EL (cell line): Measurements from ENCODE around the gene MAGEB4.
"Not testable (repeated sequence)": the region's sequence is repeated elsewhere in the genome, so short reads cannot be mapped to it uniquely, and the experiment has no call there.

Experiments
- DNase-seq: peaks from one replicate; pipeline ENCODE4 v3.0.0-alpha.2; 2016

Gene MAGEB4, protein sequence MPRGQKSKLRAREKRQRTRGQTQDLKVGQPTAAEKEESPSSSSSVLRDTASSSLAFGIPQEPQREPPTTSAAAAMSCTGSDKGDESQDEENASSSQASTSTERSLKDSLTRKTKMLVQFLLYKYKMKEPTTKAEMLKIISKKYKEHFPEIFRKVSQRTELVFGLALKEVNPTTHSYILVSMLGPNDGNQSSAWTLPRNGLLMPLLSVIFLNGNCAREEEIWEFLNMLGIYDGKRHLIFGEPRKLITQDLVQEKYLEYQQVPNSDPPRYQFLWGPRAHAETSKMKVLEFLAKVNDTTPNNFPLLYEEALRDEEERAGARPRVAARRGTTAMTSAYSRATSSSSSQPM

DNA sequence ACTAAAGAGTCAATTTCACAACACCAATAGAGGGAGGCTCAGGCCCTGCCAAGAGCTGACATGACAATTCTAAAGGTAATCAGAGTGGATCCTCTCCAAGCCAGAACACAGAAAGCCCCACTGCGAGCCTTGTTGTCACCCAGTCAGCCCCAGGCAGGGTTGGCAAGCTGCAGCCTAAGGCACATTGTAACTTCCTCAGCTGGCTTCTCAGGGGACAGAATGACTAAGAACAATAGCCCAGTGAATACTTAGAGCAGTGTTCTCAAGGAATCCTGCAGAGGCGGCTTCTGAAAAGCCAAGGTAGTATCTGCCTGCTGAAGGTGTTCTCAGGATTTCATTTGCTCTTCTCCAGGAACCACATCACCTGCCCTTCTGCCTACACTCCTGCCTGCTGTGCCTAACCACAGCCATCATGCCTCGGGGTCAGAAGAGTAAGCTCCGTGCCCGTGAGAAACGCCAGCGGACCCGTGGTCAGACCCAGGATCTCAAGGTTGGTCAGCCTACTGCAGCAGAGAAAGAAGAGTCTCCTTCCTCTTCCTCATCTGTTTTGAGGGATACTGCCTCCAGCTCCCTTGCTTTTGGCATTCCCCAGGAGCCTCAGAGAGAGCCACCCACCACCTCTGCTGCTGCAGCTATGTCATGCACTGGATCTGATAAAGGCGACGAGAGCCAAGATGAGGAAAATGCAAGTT is at the start of gene MAGEB4:
Gene MAGEB4, plus strand, starts transcription at position 277 of the 692 bp plus-strand sequence. Its CDS starts 136 bp downstream, at position 413.
- DNase-seq: no peak

DNA sequence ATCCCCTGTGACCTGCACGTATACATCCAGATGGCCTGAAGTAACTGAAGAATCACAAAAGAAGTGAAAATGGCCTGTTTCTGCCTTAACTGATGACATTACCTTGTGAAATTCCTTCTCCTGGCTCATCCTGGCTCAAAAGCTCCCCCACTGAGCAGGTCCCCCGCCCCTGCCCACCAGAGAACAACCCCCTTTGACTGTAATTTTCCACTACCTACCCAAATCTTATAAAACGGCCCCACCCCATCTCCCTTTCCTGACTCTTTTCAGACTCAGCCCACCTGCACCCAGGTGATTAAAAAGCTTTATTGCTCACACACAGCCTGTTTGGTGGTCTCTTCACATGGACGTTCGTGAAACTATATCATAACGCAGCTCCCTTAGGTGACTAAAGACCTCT is 47.9 kb upstream of the MAGEB4 start:
- not testable (repeated sequence) for DNase-seq

DNA sequence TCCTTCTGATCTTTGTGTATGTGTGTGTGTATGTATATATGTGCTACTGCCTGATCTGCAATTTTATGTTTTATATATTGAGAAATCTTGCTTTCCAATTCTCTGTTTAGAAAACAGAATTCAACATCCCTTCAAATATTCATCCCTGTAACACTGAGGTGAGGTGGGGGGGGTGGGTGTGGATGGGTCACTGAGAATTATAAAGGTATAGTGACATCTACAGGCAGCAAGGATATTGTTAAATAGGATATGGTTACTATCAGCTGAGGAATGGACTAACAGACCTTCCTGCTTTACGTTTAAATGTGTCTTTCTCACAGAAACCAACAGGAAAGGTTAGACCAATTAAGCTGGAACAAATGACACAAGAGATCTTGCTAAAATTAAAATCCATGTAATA is 45.5 kb upstream of the MAGEB4 start:
- no peak for DNase-seq

DNA sequence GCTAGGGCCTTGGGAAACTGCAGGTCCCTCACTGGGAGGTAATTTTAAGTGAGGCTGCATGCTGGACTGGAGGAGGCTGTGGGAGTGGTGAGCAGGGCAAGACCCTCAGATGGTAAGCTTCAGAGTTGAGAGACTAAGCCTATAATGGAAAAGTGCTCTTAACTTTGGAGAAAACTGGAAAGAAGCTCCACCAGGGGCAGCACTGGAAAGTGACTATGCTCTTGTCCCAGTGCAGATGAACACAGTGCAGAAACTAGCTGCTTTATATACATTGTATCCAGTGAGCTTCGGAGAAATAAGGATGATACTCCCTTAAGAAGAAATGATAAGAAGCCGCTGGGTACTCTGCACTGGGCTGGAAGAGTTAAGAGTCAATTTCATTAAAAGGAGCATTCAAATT is 29.6 kb upstream of the MAGEB4 start:
- no peak for DNase-seq

DNA sequence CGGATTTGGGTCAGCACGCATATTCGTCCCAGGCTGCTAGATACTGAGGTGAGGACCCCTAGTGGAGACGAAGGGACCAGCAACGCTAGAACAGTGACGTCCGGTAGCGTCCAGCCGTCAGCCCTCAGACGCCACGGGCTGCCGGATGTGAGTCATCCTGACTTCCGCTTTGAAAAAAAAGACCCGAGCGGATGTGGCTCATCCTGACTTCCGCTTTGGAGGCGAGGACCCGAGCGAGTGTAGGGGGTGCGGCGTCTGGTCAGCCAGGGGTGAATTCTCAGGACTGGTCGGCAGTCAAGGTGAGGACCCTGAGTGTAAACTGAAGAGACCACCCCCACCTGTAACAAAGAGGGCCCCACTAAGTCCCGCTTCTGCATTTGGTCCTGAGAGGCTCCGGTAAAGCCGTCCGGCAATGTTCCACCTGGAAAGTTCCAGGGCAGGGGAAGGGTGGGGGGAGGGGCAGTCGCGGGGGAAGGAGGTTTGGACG is 26.4 kb upstream of the MAGEB4 start, which contains the start of gene MAGEB2:
Gene MAGEB2, plus strand, starts transcription at position 207 of the 487 bp plus-strand sequence. CDS start 3,018 bp downstream, outside the sequence.
- DNase-seq: no peak

DNA sequence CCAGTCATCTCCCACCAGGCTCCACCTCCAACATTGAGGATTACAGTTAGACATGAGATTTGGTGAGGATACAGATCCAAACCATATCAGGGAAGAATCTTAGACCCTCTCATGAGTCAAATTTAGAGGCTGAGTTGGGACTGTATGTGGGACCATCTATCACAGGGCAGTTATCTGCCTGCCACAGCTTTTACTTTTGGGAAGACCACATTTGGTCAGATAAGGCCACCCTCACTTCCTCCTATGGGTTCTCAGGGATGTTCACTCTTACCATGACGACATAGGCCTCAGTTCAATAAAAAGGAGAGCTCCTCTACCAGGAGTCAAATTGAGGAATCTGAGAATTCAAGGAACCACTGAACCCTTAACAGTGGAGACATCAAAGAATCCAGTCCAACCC is 24.3 kb upstream of the MAGEB4 start:
- DNase-seq: no peak

DNA sequence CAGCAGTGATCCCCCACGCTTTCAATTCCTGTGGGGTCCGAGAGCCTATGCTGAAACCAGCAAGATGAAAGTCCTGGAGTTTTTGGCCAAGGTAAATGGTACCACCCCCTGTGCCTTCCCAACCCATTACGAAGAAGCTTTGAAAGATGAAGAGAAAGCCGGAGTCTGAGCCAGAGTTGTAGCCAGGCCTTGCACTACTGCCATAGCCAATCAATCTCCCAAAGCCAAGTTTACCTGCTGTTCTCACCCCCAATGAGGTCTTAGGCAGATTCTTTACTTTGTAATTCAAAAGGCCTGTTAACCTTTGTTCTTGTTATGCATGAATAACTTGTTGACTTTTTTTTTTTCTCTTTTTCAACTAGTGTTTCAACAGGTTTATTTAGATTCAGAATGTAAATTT is 22.4 kb upstream of the MAGEB4 start:
- no peak for DNase-seq

DNA sequence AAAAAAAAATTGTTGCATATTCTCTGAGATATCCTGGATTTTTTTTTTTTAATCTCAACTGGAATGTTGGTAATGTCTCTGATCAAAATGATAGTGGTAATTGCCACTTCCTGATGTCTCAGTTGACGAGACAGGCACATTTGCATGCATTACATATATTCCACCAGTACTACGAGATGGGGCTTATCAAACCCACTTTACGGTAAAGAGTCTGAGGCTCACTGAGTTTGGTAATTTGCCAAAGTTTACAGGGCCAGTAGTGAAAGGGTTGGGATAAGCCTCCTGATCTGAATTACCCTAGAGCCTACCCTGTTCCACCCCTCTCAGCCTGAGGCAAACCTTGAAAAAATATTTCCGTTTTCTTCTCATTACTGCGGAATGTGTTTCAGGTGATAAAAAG is 21.1 kb upstream of the MAGEB4 start:
- DNase-seq: no peak

DNA sequence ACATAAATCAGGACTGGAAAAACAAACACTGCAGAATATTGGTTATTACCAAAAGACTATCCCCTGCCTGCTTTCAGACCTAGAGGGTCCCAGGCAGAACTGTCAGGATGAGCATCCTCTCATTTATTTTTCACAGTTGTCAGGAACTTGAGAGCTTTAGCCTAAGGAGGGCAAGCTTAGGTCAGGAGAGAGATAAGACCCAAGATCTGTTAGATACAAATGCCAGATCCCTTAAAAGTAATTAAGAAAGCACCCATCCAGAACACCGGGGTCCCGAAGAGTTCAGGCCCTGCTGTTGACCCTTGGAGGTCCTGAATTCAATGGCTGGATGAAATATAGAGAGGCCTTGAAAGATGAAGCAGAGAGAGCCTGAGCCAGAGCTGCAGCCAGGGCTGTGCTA is 17.3 kb upstream of the MAGEB4 start:
- no peak for DNase-seq

DNA sequence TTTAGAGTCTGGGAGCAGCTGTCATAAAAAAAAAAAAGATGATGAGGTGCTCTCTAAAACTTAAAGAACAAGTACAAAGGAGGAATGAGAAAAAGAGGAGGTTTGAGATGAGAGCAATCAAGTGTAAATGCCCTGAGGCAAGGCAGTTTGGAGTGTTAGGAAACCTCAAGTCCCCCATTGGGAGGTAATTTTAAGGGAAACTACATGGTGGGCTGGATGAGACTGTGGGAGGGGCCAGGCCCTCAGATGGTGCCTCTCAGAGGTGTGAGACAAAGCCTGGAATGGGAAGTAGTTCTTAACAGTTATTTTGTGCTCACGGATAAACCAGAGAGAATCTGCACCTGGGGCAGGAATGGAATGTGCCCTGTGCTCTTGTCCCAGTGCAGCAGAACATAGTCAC is 13.3 kb upstream of the MAGEB4 start:
- DNase-seq: no peak

DNA sequence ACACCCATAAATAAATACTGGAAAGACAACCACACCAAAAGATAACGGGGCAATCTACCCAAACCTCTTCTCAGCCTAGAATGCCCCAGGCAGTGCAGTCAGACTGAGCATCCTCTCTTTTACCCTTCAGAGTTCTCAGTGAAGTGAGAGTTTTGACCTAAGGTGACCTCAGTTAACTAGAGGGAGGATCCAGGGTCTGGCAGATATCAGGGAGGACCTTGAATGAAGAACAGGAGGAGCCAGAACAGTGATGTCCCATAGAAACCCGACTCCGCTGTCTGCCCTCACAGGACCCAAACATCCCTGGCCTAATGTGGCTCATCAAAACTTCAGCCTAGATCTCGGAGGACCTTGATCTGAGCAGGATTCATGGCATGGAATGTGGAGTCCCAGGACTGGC is 11.4 kb upstream of the MAGEB4 start, which contains the start of gene MAGEB3:
Gene MAGEB3, plus strand, starts transcription at position 263 of the 400 bp plus-strand sequence. CDS start 5,268 bp downstream, outside the sequence.
- DNase-seq: no peak

DNA sequence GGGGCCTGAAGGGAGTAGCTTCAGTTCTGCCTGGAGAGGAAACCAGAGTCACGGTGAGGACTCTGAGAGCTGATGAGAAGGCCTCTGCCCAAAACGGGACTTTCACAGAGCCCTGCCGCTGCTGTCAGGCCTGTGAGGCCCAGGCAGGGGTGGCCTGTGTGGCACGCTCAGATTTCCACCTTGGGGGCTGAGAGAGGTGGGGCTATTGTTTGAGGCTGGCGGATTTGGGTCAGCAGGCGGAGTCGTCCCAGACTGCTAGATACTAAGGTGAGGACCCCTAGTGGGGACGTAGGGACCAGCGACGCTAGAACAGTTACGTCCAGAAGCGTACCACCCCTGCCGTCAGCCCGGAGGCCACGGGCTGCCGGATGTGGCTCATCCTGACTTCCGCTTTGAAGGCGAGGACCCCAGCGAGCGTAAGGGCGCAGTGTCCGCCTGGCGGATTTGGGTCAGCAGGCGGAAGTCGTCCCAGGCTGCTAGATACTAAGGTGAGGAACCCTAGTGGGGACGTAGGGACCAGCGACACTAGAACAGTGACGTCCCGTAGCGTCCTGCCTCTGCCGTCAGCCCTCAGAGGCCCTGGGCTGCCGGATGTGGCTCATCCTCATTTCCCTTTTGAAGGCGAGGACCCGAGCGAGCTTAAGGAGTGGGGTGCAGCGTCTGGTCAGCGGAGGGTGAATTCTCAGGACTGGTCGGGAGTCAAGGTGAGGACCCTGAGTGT is 5.1 kb downstream of the MAGEB4 start, which contains the start of gene MAGEB1:
Gene MAGEB1, plus strand, starts transcription at position 378 of the 721 bp plus-strand sequence. CDS start 3,348 bp downstream, outside the sequence.
- no peak for DNase-seq

DNA sequence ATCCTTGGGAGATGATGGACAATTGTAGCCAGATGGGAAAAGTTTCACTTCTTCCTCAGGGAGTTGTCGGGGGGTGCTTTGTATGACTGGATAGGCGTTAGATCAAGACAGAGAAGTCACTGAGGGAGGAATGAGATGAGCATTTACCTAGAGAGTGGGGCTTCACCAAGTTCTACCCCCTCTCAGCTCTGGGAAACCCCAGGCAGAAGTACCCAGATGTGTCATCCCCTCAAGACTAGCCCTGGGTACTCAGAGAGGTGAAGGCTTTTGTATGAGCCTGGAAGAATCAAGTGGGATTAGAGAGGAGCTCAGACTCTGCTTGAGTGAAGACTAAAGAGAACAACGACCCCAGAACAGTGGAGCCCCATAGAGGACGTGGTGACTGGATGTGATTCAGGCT is 7.1 kb downstream of the MAGEB4 start:
- no peak for DNase-seq

DNA sequence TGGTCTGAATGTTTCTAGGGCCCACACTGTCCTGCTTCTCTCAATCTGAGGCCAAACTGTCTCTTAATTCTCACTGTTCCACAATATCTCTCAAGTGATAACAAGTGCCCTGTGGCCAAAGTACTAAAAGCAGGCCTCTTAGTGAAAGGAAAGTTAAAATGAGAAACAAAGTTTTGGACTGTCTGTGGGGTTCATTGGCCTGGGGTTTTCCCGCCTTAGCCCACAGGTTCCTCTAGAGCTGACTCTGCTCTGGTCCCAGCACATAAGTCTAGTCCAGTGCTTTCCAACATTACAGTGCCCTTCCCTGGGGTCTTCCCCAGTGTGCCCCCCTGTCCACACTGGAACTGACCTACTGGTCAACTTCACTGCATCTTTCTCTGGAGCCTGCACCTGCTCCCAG is 11.5 kb downstream of the MAGEB4 start:
- DNase-seq: no peak

DNA sequence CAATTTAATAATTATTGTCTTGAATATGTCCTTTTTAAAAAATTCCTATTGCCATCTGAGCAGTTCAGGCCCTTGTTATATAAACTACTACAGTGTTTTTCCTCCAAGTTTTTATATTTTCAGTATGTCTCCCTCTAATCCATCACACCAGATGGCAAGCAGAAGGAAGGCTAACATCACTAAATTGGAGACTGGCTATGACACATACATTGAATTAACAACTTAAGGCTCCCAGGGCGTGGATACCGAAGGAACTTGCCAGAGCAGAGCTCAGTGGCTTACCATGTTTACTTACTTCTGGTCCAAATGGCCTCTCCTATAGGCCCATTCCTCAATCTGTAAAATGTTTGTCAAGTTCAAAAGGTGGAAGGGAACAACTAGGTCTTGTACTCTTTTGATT is 18.1 kb downstream of the MAGEB4 start:
- no peak for DNase-seq

DNA sequence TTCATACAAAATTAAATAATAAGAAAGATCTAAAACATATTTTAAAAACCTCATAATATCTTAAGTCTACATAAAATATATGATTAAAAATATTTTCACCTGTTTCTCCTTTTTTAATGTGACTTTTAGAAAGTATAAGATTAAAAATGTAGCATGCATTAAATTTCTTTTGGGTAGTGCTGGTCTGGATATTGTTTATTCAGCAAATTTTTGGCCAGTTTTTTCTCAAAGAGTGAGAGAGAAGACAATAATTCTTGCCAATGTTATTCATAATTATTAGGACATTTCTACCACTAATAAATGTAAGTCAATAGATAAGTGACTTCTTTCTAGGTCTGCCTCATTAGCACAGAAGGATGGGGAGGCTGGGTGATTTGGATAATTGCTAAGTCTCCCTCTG is 19.2 kb downstream of the MAGEB4 start:
- DNase-seq: no peak

DNA sequence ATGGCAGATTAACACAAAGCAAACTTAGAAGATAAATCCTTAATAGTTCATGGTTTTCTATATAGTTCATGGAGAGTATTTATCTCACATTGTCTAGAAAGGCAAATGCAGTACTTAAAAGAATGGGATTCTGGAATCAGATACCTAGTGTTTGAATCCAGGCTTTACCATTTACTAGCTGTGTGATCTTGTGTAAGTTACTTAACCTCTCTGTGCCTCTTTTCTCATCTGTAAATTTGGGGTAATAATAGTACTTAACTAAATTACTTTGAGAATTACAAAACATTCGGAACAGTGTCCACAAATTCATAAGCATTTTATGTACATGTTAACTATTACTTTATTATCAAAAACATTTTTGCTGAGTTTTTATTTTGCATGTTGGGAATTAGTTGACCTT is 21.0 kb downstream of the MAGEB4 start:
- DNase-seq: no peak

DNA sequence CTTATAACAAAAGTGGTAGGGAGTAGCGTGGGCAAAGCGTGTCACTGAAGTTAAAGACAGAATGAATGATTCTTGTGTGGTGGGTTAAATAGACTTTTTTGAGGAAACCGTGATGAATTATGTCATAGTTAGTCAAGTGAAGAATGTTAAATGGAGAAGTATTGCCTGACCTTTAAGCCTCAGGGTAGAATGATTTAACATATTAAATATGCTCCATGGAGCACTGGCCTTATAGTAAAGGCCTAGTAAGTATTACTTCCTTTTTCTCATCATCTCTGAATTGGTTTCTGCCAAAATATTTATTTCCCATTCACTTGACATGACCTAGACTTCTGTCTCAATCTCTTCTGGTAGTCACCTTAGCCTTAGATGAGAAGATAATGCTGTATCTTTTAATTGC is 28.8 kb downstream of the MAGEB4 start:
- no peak for DNase-seq

DNA sequence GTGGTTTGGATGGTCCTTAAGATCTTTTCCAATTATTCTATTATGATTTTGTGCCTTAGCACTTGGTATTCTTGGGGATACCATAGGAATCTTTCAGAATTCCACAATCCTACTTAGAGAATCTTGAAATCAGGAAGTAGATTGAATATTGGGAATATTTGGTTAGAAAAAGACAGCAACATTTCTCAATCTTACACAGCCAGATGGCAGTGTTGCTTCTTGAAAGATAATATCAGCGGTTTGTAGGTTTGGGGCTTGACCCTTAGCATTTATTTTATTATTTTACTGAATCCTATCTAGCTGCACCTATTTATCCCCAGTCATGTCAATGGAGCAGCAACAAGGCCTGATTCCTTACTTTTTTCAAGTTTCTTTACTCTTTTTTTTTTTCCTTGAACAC is 33.7 kb downstream of the MAGEB4 start:
- peak; percentile 2 for DNase-seq

DNA sequence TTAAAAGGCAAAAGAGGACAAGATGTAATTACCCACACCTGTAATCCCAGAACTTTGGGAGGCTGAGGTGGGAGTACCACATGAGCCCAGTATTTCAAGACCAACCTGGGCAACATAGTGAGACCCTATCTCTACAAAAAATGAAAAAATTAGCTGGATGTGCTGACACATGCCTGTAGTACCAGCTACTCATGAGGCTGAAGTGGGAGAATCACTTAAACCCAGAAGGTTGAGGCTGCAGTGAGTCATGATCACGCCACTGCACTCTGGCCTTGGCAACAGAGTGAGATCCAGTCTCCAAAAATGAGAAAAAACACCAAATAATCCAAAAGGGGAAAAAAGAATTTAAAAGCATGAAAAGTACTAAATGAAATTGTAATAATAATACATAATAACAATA is 36.6 kb downstream of the MAGEB4 start:
- DNase-seq: peak; percentile 4

DNA sequence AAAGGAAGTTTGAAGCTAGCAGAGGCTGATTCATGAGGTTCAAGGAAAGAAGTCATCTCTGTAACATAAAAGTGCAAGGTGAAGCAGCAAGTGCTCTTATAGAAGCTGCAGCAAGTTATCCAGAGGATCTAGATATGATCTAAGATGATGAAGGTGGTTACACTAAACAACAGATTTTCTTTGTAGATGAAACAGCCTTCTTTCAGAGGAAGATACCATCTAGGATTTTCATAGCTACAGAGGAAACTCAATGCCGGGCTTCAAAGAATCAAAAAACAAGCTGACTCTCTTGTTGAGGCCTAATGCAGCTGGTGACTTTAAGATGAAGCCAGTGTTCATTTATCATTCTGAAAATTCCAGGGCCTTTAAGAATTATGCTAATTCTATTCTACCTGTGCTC is 38.6 kb downstream of the MAGEB4 start:
- DNase-seq: no peak

DNA sequence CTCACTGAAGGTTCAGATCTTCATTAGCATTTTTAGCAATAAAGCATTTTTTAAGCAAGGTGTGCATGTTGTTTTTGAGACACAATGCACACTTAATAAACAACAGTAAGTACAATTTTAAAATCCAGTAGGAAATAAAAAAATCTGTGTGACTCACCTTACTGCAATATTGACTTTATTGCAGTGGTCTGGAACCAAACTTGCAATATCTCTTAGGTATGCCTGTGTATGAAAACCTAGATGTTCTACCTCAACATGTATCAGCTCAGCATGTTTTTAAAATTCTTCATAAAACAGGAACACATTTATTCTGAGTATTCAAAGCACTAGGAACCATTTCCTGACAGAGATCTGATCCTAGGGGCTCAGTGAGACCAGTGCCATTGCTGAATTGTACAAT is 40.7 kb downstream of the MAGEB4 start:
- DNase-seq: no peak

DNA sequence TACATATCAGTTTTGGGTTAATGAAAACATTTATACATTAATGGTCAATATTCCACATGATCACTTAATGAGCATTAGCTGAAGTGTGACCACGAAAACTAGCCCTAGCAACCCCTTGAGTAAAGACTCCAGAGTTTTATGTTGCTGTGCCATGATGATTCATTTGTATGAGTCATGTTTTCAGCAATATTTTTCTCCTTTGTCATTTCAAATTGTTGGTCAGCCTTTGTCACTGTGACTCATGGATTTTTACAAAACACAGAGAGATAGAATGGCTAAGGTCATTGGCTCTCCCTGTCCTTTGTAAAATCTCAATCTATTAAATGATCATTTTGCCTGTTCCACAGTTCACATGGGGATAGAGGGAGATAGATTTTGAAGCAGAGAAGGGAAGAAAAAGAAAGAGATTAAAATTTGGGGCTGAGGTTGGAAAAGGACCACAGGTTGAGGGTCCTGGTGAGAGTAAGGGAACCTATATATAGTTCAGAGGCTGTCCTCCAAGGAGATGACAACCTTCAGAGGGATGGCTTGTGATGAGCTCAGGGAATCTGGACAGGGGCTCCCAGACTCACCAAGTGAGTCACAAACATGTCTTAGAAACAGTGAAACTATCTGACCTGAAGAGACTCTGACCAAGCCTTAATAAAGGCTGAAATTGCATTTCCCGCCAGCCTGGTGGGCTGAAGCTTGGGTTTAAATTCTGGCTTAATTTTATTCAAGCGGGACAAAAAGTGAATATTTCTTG is 41.8 kb downstream of the MAGEB4 start:
- peak; percentile 74 for DNase-seq
